ENCODE results near the gene SLX4IP.

- TF ChIP-seq POLR2A (IDR thresholded peaks at IDR 0.05; ENCODE audit: extremely low read depth, insufficient read length), result peak; percentile 93
- TF ChIP-seq, protein P1, sequence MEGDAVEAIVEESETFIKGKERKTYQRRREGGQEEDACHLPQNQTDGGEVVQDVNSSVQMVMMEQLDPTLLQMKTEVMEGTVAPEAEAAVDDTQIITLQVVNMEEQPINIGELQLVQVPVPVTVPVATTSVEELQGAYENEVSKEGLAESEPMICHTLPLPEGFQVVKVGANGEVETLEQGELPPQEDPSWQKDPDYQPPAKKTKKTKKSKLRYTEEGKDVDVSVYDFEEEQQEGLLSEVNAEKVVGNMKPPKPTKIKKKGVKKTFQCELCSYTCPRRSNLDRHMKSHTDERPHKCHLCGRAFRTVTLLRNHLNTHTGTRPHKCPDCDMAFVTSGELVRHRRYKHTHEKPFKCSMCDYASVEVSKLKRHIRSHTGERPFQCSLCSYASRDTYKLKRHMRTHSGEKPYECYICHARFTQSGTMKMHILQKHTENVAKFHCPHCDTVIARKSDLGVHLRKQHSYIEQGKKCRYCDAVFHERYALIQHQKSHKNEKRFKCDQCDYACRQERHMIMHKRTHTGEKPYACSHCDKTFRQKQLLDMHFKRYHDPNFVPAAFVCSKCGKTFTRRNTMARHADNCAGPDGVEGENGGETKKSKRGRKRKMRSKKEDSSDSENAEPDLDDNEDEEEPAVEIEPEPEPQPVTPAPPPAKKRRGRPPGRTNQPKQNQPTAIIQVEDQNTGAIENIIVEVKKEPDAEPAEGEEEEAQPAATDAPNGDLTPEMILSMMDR (IDR thresholded peaks at IDR 0.05; ENCODE audit: low read depth, low read length), result no peak
Measured at GRCh38 chr20:10673842-10674683, 239.0 kb downstream of the SLX4IP start, which contains the start of gene JAG1.
